Dermis lymphatic vessel endothelial cell (primary cell): ENCODE measurements around the gene PCDHGB1. TPM values are rescaled to one million over a fixed set of nuclear protein-coding genes. Genes with fewer than 3 reads are reported as not detected.

Experiments
- total RNA-seq: library from RNA; depleted of rRNA; stranded (reverse); fragments of >200 nt; gene quantifications from 2 replicates; pipeline ENCODE4 v1.2.1, GENCODE V29; 2014

The PCDHGB1 gene
- total RNA-seq, 1 donor from 2014 or later = 0.76 TPM

GRCh38 chr5:141397756-141398551 is 48.1 kb downstream of the PCDHGB1 start, which contains the start of gene PCDHGB5:
Gene PCDHGB5 (plus strand): TSS chr5:141397947. CDS start chr5:141398128, 181 bp downstream.

Other genes starting within 250 kb of the PCDHGB1 start
- gene PCDHB3, start 249.6 kb upstream of the PCDHGB1 start, total RNA-seq = 0.22 and 0.69 TPM in 2 replicates
- 0.09 and 0.22 TPM in 2 replicates for gene PCDHB4, start 228.3 kb upstream of the PCDHGB1 start, total RNA-seq
- gene PCDHB5, start 214.9 kb upstream of the PCDHGB1 start, total RNA-seq = 0.43 and 0.87 TPM in 2 replicates
- gene PCDHB6, start 200.0 kb upstream of the PCDHGB1 start, total RNA-seq = 0.09 and 0.11 TPM in 2 replicates
- gene PCDHB7, start 177.5 kb upstream of the PCDHGB1 start, total RNA-seq = 0.87 and 1.8 TPM in 2 replicates
- gene PCDHB8, start 172.3 kb upstream of the PCDHGB1 start, total RNA-seq = 0.43 and 0.65 TPM in 2 replicates
- 0.33 and 0.69 TPM in 2 replicates for gene PCDHB16, start 167.7 kb upstream of the PCDHGB1 start, total RNA-seq
- 0.22 and 0.26 TPM in 2 replicates for gene PCDHB9, start 162.9 kb upstream of the PCDHGB1 start, total RNA-seq
- 0.98 and 1.0 TPM in 2 replicates for gene PCDHB10, start 157.7 kb upstream of the PCDHGB1 start, total RNA-seq
- 0.43 and 0.77 TPM in 2 replicates for gene PCDHB11, start 150.5 kb upstream of the PCDHGB1 start, total RNA-seq
- 0.33 and 0.60 TPM in 2 replicates for gene PCDHB12, start 141.4 kb upstream of the PCDHGB1 start, total RNA-seq
- gene PCDHB13, start 136.2 kb upstream of the PCDHGB1 start, total RNA-seq = 1.1 and 1.3 TPM in 2 replicates
- gene PCDHB14, start 126.8 kb upstream of the PCDHGB1 start, total RNA-seq = 0.86 and 0.98 TPM in 2 replicates
- 0.43 and 0.86 TPM in 2 replicates for gene PCDHB15, start 104.7 kb upstream of the PCDHGB1 start, total RNA-seq
- 0.09 and 0.22 TPM in 2 replicates for gene SLC25A2, start 46.0 kb upstream of the PCDHGB1 start, total RNA-seq
- gene TAF7, start 29.3 kb upstream of the PCDHGB1 start, total RNA-seq = 78.7 and 81.5 TPM in 2 replicates
- 0.34 and 0.43 TPM in 2 replicates for gene PCDHGA1, start 19.6 kb upstream of the PCDHGB1 start, total RNA-seq
- gene PCDHGA2, start 11.3 kb upstream of the PCDHGB1 start, total RNA-seq = 0.86 and 1.1 TPM in 2 replicates
- gene PCDHGA3, start 6.3 kb upstream of the PCDHGB1 start, total RNA-seq = 0.54 and 0.69 TPM in 2 replicates
- gene PCDHGA4, start 4.9 kb downstream of the PCDHGB1 start, total RNA-seq = 2.0 and 2.6 TPM in 2 replicates
- gene PCDHGB2, start 9.9 kb downstream of the PCDHGB1 start, total RNA-seq = 1.3 and 2.7 TPM in 2 replicates
- 0.43 and 0.77 TPM in 2 replicates for gene PCDHGA5, start 14.1 kb downstream of the PCDHGB1 start, total RNA-seq
- gene PCDHGB3, start 20.1 kb downstream of the PCDHGB1 start, total RNA-seq = 2.6 and 4.3 TPM in 2 replicates
- 2.4 and 2.9 TPM in 2 replicates for gene PCDHGA6, start 23.8 kb downstream of the PCDHGB1 start, total RNA-seq
- 0.65 and 1.4 TPM in 2 replicates for gene PCDHGA7, start 32.6 kb downstream of the PCDHGB1 start, total RNA-seq
- gene PCDHGB4, start 37.6 kb downstream of the PCDHGB1 start, total RNA-seq = 6.7 and 11.3 TPM in 2 replicates
- 0.54 and 1.5 TPM in 2 replicates for gene PCDHGA8, start 42.5 kb downstream of the PCDHGB1 start, total RNA-seq
- gene PCDHGB5, start 47.8 kb downstream of the PCDHGB1 start, total RNA-seq = 8.3 and 11.8 TPM in 2 replicates
- gene PCDHGA9, start 52.7 kb downstream of the PCDHGB1 start, total RNA-seq = 2.0 and 3.2 TPM in 2 replicates
- gene PCDHGB6, start 57.9 kb downstream of the PCDHGB1 start, total RNA-seq = 2.1 and 3.7 TPM in 2 replicates
- 5.2 and 6.0 TPM in 2 replicates for gene PCDHGA10, start 62.9 kb downstream of the PCDHGB1 start, total RNA-seq
- gene PCDHGB7, start 67.6 kb downstream of the PCDHGB1 start, total RNA-seq = 10.9 and 11.5 TPM in 2 replicates
- gene PCDHGA11, start 71.0 kb downstream of the PCDHGB1 start, total RNA-seq = 6.7 and 7.5 TPM in 2 replicates
- gene PCDHGA12, start 80.4 kb downstream of the PCDHGB1 start, total RNA-seq = 1.5 and 4.9 TPM in 2 replicates
- 17.4 and 20.5 TPM in 2 replicates for gene PCDHGC3, start 125.9 kb downstream of the PCDHGB1 start, total RNA-seq
- 0.65 and 0.95 TPM in 2 replicates for gene PCDHGC4, start 134.9 kb downstream of the PCDHGB1 start, total RNA-seq
- 0.33 and 0.52 TPM in 2 replicates for gene PCDHGC5, start 139.0 kb downstream of the PCDHGB1 start, total RNA-seq